A673 (cell line): ENCODE measurements around the gene THY1. TPM values are rescaled to one million over a fixed set of nuclear protein-coding genes. Genes with fewer than 3 reads are reported as not detected.

Experiments used
- total RNA-seq: library from RNA; stranded (reverse); gene quantifications from 2 replicates; pipeline ENCODE4 v1.2.3, GENCODE V29; 2021

The THY1 gene
- total RNA-seq, 1 experiment from 2014 or later = 187 TPM

Other genes starting within 250 kb of the THY1 start
- gene NHERF4, start 237.7 kb downstream of the THY1 start, total RNA-seq = not detected in 2 replicates
- 39.9 and 40.7 TPM in 2 replicates for gene CBL, start 216.8 kb downstream of the THY1 start, total RNA-seq
- 14.4 and 20.0 TPM in 2 replicates for gene MCAM, start 106.0 kb downstream of the THY1 start, total RNA-seq
- gene RNF26, start 88.6 kb downstream of the THY1 start, total RNA-seq = 81.3 and 89.3 TPM in 2 replicates
- gene C1QTNF5, start 82.3 kb downstream of the THY1 start, total RNA-seq = 0.31 TPM in 1 of 2 replicates, not detected in the other
- not detected in 2 replicates for gene MFRP, start 76.5 kb downstream of the THY1 start, total RNA-seq
- gene USP2, start 41.5 kb downstream of the THY1 start, total RNA-seq = 4.8 and 6.2 TPM in 2 replicates